Hepatocyte (in vitro differentiated cells): ENCODE measurements around the gene TANGO6. TPM values are rescaled to one million over a fixed set of nuclear protein-coding genes. Genes with fewer than 3 reads are reported as not detected.
A peak's percentile ranks its signal among the peaks of the same experiment; 100 is the strongest.

Experiments
- DNase-seq: peaks from one replicate; pipeline ENCODE4 v3.0.0-alpha.2; 2016; ENCODE audit warnings: low spot score
- H2AFZ ChIP-seq: fragments of 200-600 bp; sonication (generic); 2 replicates; pipeline ENCODE4 v1.6.0; 2016; ENCODE audit warnings: antibody characterized with exemption, mild to moderate bottlenecking
- H3K27ac ChIP-seq: fragments of 200-600 bp; sonication (generic); 2 replicates; pipeline ENCODE4 v1.5.1; 2016; ENCODE audit warnings: mild to moderate bottlenecking
- H3K27me3 ChIP-seq: fragments of 200-600 bp; sonication (generic); 2 replicates; pipeline ENCODE4 v1.6.1; 2016
- H3K36me3 ChIP-seq: fragments of 200-600 bp; sonication (generic); replicated peaks from 2 replicates; pipeline ENCODE4 v1.5.1; 2016; ENCODE audit warnings: low read depth; ENCODE audit not compliant: insufficient read depth
- H3K4me1 ChIP-seq: fragments of 200-600 bp; sonication (generic); 2 replicates; pipeline ENCODE4 v1.5.1; 2016; ENCODE audit warnings: mild to moderate bottlenecking, moderate library complexity; ENCODE audit not compliant: insufficient read depth
- H3K4me2 ChIP-seq: fragments of 200-600 bp; sonication (generic); 2 replicates; pipeline ENCODE4 v1.6.0; 2016
- H3K4me3 ChIP-seq: fragments of 200-600 bp; sonication (generic); 2 replicates; pipeline ENCODE4 v1.5.1; 2016; ENCODE audit warnings: mild to moderate bottlenecking
- H3K79me2 ChIP-seq: fragments of 200-600 bp; sonication (generic); 2 replicates; pipeline ENCODE4 v1.6.0; 2017; ENCODE audit warnings: mild to moderate bottlenecking
- H3K9me2 ChIP-seq: fragments of 200-600 bp; sonication (generic); replicated peaks from 2 replicates; pipeline ENCODE4 v1.6.0; 2017; ENCODE audit warnings: mild to moderate bottlenecking; ENCODE audit not compliant: insufficient read depth
- H3K9me3 ChIP-seq: fragments of 200-600 bp; sonication (generic); 2 replicates; pipeline ENCODE4 v1.5.1; 2016; ENCODE audit warnings: low read depth, mild to moderate bottlenecking
- H4K20me1 ChIP-seq: fragments of 200-600 bp; sonication (generic); 2 replicates; pipeline ENCODE4 v1.6.0; 2016; ENCODE audit warnings: mild to moderate bottlenecking; ENCODE audit not compliant: insufficient read depth, poor library complexity, severe bottlenecking
- CTCF ChIP-seq: fragments of 200-600 bp; sonication (generic); IDR thresholded peaks from 2 replicates; pipeline ENCODE4 v1.5.1; 2016; ENCODE audit warnings: antibody characterized with exemption, mild to moderate bottlenecking; ENCODE audit not compliant: poor library complexity
- EZH2 ChIP-seq: fragments of 200-600 bp; sonication (generic); IDR thresholded peaks from 2 replicates; pipeline ENCODE4 v1.6.1; 2016; ENCODE audit warnings: antibody characterized with exemption, mild to moderate bottlenecking, borderline replicate concordance
- EZH2phosphoT487 ChIP-seq: fragments of 200-600 bp; sonication (generic); IDR thresholded peaks from one replicate; pipeline ENCODE4 v1.6.1; 2018; ENCODE audit warnings: antibody characterized with exemption, mild to moderate bottlenecking, low read depth, moderate library complexity; ENCODE audit not compliant: unreplicated experiment, severe bottlenecking
- WGBS: methylation state at CpG from one replicate; pipeline ENCODE4 v1.1.6; 2016; ENCODE audit warnings: low lambda C conversion rate; ENCODE audit errors: missing lambda C conversion rate; 5-methylcytosine and 5-hydroxymethylcytosine counted together
- polyA plus RNA-seq: library from polyadenylated mRNA; unstranded; fragments of >200 nt; fragmentation: Nextera tagmentation; extraction: Ambion mirVana; gene quantifications from 2 replicates; pipeline ENCODE4 v1.2.1, GENCODE V29; 2016
- total RNA-seq: library from RNA; depleted of rRNA; stranded (reverse); fragments of >200 nt; gene quantifications from 2 replicates; pipeline ENCODE4 v1.2.3, GENCODE V29; 2014

The TANGO6 gene
- total and polyA plus RNA-seq, 2 experiments from 2014 or later = 4.8 to 6.5 TPM

GRCh38 chr16:68993456-68993855, 150.1 kb downstream of the TANGO6 start:
- Histone ChIP-seq H3K27me3 (no peaks in the 10 kb centered on the region), H3K4me2 (peak overlapping the region; percentile 44), H3K4me1 (peaks cover 11% of the 10 kb centered on the region), H3K9me2 (no peaks in the 10 kb centered on the region), H2AFZ (no peak overlapping the region), H4K20me1 (no peaks in the 10 kb centered on the region), H3K79me2 (no peaks in the 10 kb centered on the region), H3K36me3 (no peaks in the 10 kb centered on the region), H3K4me3 (no peak overlapping the region), H3K27ac (peak overlapping the region; percentile 76), H3K9me3 (no peaks in the 10 kb centered on the region)
- 83% methylated on average over 3 of the region's 3 CpGs for WGBS
- DNase-seq = no peak
- TF ChIP-seq CTCF (no peak), EZH2phosphoT487 (no peak), EZH2 (no peak)

- DNase-seq = peak; percentile 23
- Histone ChIP-seq H3K9me3 (no peaks in the 10 kb centered on the region), H3K79me2 (no peaks in the 10 kb centered on the region), H3K36me3 (no peaks in the 10 kb centered on the region), H3K4me3 (no peak overlapping the region), H3K4me1 (peaks cover 11% of the 10 kb centered on the region), H3K27me3 (no peaks in the 10 kb centered on the region), H3K27ac (peak overlapping the region; percentile 76), H4K20me1 (no peaks in the 10 kb centered on the region), H2AFZ (no peak overlapping the region), H3K4me2 (peak overlapping the region; percentile 44), H3K9me2 (no peaks in the 10 kb centered on the region)
- TF ChIP-seq CTCF (no peak), EZH2 (no peak)
- 43% methylated on average over 1 of the region's 1 CpG for WGBS
Measured at GRCh38 chr16:68993885-68994284, 150.6 kb downstream of the TANGO6 start.

GRCh38 chr16:68994324-68994723, 151.0 kb downstream of the TANGO6 start:
- no peaks in the 10 kb centered on the region for H3K79me2 ChIP-seq
- peak overlapping the region; percentile 76 for H3K27ac ChIP-seq
- H3K36me3 ChIP-seq = no peaks in the 10 kb centered on the region
- H3K9me2 ChIP-seq = no peaks in the 10 kb centered on the region
- H3K9me3 ChIP-seq = no peaks in the 10 kb centered on the region
- DNase-seq = no peak
- H2AFZ ChIP-seq = no peak overlapping the region
- no peaks in the 10 kb centered on the region for H3K27me3 ChIP-seq
- H4K20me1 ChIP-seq = no peaks in the 10 kb centered on the region
- no peak overlapping the region for H3K4me3 ChIP-seq
- peak overlapping the region; percentile 38 for H3K4me2 ChIP-seq
- 95% methylated on average over 1 of the region's 1 CpG for WGBS
- TF ChIP-seq EZH2phosphoT487 (no peak), EZH2 (no peak), CTCF (no peak)
- peaks cover 11% of the 10 kb centered on the region for H3K4me1 ChIP-seq

GRCh38 chr16:68995011-68995504, 151.7 kb downstream of the TANGO6 start:
- Histone ChIP-seq H3K27ac (peak overlapping the region; percentile 76), H3K27me3 (no peaks in the 10 kb centered on the region), H3K9me2 (no peaks in the 10 kb centered on the region), H3K36me3 (no peaks in the 10 kb centered on the region), H2AFZ (no peak overlapping the region), H3K9me3 (no peaks in the 10 kb centered on the region), H4K20me1 (no peaks in the 10 kb centered on the region), H3K4me1 (peaks cover 11% of the 10 kb centered on the region), H3K4me2 (no peak overlapping the region), H3K4me3 (no peak overlapping the region), H3K79me2 (no peaks in the 10 kb centered on the region)
- TF ChIP-seq CTCF (peak; percentile 23), EZH2phosphoT487 (no peak), EZH2 (no peak)
- DNase-seq = peak; percentile 26
